HG03280 (cell line): ENCODE data around the gene HS2ST1.
A peak's percentile ranks its signal among the peaks of the same experiment; 100 is the strongest.
"Not testable (repeated sequence)": the region's sequence is repeated elsewhere in the genome, so short reads cannot be mapped to it uniquely, and the experiment has no call there.

ENCODE experiments used
- ATAC-seq: cut with Tn5 transposase; IDR thresholded peaks from one replicate; pipeline ENCODE4 v1.9.1; 2021; ENCODE audit warnings: mild to moderate bottlenecking, moderate library complexity; ENCODE audit not compliant: unreplicated experiment

HS2ST1 gene

DNA sequence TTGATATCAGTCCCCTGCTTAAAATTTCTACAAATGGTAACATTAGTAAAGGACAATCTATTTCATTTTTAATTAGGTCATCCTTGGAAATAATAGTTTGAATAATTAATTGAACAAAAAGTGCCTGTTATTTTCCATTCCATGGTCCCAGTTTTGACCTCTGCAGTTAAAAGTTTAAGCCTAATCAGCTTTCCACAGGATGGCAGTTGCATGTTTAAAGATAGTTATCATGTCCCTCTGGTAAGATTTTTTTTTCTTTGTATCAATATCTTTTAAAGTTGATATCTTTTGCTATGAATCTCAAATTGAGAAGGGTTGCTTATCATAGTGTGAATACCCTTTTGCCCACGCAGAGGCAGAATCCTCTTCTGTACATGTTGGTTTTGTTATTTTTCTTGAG lies 90.4 kb downstream of the HS2ST1 start:
- no peak for ATAC-seq

DNA sequence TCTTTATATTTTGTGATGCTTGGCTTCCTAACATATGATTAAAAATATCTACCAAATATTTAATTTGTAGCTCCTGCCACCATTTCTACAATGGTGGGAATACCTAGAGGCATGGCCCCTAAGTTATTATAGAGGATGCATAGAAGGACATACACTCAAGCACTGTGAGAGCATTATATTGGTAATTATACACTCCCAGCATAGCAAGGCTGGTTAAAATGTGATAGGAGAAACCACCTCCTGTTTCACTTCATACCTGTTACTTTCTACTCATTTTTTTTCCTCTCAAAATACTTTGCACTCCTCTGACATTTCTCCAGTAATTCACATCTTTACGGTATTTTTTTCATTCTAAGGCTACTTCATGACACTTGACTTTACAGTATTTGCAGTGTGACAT lies 92.9 kb downstream of the HS2ST1 start:
- no peak for ATAC-seq

DNA sequence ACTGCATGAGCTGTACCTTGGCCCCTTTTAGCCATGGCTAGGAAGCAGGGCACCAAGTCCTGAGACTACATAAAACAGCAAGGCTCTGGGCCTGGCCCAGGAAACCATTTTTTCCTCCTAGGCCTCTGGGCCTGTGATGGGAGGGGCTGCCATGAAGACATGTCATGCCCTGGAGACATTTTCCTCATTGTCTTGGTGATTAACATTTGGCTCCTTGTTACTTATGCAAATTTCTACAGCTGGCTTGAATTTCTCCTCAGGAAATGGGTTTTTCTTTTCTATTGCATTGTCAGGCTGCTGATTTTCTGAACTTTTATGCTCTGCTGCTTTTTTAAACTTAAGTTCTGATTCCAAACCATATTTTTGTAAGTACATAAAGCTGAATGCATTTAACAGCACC lies 99.0 kb downstream of the HS2ST1 start:
- not testable (repeated sequence) for ATAC-seq

DNA sequence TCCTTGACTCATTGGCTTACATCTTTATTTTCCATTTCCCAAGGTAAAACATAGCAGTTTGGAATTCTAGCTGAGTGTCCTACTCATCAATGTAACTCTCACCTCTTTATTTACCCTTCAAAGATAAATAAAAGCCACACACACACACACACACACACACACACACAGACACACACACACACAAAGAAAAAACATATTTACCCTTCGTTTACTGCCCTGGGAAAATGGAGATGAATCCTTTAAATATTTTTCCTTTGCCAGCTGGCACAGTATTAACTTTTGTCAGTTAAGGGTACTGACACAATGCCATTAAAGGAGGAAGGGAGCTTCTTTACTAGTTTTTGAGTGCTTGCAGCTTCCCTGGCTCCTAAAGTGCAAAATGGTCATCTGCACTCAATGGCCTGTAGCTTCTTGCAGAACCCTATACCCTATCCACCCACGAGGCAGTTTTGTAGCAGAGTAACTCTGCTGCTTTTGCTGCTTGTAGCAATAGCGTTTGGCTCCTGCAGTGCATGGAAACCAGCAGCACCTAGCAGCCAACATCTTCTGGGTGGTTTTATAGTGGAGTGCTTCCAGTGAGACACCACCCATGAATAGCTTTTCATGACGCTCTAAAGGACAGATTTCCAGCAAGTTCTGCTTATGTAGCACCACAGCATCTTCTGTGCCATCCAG lies 103.7 kb downstream of the HS2ST1 start:
- ATAC-seq: no peak

DNA sequence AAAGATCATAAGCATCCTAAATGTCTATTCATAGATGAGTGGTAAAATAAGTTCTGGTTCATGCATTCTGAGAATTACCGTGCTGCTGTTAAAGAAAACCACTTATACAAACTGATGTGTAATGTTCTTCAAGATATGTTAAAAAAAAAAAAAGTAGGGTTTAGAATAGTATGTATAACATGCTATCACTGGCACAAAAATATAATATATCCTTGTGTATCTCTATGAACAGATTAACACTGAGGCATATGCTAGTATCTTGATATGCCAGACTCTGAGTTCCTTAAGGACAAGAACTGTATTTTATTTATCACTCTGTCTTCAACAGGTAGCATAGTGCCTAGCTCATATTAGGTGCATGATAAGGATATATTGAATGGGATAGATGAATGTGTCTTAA lies 108.9 kb downstream of the HS2ST1 start:
- no peak for ATAC-seq

DNA sequence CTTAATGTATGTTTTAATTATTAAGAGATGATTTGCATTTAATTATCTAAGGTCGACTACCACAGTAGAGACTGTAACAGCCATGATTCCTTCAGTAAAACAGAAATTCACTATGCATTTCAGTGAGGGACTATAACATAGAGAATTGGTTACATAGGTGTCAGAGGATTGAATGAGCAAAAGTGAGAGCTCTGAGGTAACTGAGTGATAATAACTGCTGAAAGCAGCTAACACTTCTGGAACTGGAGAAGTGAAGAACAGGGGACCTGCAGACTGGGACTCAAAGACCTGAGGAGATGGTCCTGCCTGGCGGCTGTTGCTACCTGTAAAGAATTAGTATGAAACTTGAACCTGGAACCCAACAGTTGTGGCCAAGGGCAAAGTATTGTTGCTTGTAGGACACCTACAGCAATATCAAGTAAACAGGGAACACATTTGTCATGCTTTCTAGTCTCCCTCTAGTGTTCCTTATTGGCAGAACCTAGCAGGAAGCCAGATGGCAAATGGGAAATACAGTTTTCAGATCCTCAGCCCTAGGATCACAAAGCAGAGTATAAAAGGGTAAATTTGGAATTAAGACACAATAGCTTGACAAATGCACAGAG lies 110.6 kb downstream of the HS2ST1 start:
- ATAC-seq: peak; percentile 77

DNA sequence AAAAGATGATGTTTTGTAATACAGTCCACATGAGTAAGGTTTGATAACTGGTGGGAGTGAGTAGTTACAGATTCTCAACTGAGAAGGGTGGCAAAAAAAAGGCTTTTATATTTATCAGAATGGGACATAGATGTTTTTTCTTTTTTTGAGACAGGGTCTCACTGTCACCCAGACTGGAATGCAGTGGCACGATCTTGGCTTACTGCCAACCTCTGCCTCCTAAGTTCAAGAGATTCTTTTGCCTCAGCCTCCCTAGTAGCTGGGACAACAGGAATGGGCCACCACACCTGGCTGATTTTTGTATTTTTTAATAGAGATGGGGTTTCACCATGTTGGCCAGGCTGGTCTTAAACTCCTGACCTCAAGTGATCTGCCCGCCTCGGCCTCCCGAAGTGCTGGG lies 113.1 kb downstream of the HS2ST1 start:
- ATAC-seq: not testable (repeated sequence)

DNA sequence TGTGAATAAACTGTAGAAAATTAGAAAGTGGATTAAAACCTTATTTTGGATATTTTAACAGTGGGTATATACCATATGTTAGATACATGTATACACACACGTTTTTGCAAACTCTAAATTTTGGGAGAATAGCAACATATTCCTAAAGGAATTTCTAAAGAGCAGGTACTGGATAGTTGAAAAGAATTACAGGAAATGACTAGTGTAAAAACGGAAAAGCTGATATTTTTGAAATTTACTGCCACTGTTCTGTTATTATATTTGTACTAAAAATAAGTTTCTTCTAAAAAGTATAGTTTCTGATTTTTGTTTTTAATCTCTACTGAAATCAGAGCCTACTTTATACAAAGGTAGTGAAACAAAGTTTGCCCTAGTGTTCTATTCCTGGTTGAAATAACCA lies 114.1 kb downstream of the HS2ST1 start:
- no peak for ATAC-seq

DNA sequence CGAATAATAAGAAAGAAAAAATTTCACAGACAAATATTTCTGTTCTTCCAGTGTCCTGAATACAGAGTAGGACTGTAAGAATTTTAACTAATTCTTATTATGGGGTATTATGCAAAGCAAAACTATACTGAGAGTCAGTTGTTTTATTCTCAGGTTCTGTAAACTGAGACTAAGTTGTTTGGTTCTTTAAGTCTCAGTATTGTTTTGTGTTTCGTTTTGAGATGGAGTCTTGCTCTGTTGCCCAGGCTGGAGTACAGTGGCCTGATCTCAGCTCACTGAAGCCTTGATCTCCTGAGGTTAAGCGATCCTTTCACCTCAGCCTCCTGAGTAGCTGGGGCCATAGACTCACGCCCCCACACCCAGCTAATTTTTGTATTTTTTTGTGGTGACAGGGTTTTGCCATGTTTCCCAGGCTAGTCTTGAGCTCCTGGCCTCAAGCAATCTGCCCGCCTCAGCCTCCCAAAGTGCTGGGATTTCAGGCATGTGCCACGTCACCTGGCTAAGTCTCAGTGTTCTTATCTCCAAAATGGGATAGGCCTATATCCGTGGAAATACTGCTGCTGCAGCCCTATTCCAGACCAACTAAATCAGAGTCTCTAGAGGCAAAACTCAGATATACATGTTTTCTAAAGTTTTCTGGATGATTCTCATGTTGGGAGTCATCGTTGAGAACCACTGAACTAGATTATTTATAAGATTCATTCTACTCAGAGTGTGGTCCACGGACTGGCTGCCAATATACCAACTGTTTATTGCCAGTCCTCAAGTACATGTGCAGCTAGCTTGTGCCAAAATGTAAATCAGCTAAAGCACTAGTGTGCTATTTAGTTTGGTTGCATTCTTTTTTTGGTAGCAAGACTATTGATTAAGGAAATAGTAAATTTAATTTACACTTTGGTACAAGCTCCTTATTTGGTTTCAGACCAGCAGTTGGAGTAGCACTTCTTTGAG lies 116.6 kb downstream of the HS2ST1 start:
- peak; percentile 82 for ATAC-seq

DNA sequence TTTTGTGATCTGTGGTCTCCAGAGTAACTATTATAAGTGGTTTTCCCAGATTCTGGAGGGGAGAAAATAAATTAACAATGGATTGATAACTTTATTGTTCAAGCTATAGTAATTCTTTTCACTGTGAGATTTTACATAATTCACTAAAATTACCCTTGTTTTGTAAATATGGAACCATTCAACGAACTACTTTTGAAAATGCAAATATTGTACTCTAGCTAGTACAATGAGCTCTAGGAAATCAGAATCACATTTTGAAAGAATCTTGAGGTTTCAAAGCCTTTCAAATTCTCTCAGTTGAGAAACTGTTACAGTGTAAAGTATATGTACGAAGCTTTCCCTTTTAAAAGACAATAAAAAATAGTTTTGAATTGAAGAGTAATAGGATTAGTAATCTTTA lies 119.9 kb downstream of the HS2ST1 start:
- ATAC-seq: no peak

DNA sequence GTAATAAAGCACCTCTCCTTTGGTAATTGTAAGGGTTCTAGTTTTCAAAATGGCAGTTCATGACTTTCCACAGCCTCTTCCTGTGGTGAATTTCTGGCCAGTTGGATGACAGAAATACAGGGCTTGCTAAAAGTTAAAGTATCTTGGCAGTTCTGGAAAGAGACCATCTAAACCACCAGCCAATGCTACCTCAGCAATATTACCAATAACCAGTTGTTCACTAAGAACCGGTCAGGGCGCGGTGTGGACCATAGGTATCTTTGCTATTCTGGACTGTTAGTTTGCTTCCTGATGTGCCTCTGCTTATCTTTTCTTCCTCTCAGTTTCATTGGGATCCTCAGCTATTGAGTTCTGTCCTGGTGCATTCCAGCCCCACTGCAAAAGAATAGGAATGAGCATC lies 124.7 kb downstream of the HS2ST1 start:
- no peak for ATAC-seq

DNA sequence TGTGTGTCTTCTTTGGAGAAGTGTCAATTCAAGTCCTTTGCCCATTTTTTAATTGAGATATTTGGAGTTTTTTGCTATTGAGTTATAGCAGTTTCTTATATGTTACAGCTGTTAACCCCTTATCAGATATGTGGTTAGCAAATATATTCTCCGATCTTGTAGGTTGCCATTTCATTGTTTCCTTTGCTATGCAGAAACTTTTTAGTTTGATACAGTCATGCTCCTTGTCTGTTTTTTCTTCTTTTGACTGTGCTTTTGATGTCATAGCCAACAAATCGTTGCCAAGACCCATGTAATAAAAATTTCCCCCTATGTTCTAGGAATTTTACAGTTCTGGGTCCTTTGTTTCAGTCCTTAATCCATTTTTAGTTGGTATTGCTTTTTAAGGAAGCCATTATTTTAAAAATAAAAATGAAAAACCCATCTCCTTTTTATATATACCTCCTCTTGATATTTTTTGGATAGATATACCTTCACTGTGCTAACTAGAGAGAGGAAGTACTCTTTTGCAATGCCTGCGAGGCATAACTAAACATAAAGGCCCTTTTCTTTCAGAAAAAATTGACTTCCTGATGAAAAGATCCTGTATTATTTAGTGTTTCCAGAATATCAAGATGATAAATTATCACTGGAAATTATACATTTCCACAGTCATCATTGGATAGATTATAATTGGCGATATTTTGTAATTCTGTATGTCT lies 127.8 kb downstream of the HS2ST1 start:
- ATAC-seq: no peak

DNA sequence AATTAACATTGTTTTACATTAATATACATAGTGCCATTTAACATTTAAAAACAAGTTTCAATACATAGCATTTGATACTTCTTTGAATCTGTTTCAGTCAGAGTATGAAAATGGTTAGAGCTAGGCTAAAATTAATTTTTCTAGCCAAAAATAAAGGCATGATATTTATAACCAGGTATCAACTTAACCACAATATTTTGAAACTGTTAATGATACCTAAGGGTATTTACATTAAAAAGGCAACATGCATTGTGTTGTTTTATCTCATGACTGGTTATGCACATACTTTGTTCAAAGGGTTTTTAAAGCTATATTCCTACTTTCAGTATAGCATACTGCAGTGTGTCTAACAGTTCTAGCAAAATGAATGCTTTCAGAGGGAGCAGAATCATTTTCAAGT lies 130.0 kb downstream of the HS2ST1 start:
- ATAC-seq: peak; percentile 38

DNA sequence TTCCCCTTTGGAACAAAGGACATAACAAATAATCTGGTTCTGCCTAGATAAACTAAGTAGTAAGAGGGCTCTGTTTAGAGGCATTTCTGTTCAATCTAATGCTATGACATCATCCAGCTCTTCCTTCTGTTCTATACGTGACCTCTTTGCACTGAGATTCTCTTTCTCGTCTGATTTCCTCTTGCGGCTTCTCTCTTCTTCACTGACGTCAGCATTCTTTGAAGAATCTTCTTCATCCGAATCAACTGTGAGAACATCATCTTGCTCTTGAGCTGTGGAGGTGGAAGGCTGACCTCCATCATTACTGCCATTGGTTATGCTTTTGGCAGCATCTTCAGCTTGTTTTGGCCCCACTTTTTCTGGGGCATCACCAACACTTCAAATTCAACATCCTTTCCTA lies 130.4 kb downstream of the HS2ST1 start:
- ATAC-seq: peak; percentile 67

DNA sequence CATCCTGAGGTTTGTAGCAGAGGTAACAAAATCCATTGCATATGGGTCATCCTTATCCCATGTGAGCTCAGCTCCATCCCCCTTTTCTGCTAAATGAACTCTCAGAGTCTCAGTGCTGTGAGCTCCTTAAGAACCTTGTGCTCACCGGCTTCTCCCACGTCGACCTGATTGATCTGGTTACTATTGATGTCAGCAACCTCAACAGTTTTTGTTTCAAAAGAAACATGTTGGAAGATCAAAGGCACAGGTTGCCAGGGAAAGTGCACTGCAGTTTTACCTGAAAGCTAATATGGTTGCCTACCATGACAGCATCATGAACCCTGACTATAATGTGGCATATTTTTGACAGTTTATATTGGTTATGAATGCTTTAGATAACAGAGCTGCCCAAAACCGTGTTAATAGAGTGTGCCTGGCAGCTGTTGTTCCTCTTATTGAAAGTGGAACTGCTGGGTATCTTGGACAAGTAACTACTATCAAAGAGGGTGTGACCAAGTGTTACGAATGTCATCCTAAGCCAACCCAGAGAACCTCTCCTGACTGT lies 131.4 kb downstream of the HS2ST1 start:
- ATAC-seq: peak; percentile 51

DNA sequence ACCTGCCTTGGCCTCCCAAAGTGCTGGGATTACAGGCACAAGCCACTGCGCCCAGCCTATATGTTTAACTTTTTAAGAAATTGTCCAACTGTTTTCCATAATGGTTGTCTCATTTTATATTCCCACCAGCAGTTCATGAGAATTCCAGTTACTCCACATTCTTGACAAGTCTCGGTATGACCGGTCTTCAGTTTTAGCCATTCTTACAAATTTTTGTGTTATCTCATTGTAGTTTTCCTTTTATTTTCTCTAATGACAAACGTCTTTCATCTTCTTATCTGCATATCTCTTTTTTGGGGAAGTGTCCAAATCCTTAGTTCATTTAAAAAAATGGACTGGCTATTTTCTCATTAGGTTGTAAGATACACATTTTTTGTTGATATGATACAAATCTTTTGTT lies 132.5 kb downstream of the HS2ST1 start:
- ATAC-seq: no peak

DNA sequence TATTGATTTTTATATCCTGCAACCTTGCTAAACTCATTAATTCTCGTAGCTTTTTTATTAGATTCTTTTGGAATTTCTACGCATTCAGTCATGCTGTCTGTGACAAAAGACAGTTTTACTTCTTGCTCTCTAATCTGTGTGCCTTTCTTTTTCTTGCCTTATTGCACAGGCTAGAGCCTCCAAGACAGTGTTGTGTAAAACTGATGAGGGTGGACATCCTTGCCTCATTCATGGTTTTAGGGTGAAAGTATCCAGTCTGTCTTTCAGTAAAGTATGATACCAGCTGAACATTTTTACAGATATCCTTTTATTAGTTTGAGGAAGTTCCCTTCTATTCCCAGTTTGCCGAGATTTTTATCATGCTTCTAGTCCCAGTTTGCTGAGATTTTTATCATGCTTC lies 133.8 kb downstream of the HS2ST1 start:
- no peak for ATAC-seq

DNA sequence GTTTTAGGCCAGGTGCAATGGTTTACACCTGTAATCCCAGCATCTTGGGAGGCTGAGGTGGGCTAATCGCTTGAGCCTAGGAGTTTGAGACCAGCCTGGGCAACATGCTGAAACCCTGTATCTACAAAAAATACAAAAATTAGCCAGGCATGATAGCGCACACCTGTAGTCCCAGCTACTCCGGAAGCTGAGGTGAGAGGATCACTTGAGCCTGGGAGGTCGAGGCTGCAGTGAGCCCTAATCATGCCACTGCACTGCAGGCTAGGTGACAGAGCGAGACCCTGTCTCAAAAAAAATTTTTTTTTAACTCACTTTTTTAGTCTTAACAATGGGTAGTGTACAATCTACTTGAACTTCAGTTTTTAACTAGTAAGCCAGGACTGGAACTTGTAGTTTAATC lies 137.5 kb downstream of the HS2ST1 start:
- no peak for ATAC-seq

DNA sequence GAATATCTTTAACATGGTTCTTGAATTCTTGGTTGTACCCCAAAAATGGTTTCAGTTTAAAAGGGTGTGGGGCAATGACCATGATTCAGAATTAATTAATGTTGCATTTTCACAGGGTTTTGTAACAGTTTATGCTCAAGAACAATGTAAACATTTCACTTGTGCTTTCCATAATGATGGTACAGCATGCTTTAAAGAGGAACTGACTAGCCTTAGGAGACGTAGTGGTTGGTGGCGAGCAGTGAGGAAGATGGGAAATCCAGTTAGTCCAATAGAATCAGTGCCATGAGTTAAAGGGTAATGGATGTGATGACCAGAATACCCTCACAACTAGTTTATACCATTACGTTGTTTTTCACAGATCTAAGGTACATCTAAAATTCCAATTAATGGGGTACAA lies 138.0 kb downstream of the HS2ST1 start:
- ATAC-seq: no peak

DNA sequence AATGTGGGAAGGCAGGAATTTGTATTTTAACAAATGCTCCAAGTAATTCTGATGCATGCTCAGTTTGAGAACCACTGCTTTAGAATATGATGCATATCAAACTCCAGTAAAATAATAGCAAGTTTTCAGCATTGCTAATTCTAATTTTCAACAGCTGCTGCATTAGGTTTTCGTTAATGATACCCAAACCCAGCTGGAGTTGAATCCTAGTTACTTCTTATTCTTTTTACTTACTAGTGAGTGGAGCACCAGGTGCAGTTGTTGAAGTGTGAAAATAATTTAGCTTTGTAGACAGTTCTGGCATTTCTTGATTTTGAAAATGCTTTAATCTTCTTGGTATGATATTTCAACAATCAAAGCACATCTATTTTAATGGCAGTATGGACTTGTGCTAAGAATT lies 138.5 kb downstream of the HS2ST1 start:
- ATAC-seq: no peak

DNA sequence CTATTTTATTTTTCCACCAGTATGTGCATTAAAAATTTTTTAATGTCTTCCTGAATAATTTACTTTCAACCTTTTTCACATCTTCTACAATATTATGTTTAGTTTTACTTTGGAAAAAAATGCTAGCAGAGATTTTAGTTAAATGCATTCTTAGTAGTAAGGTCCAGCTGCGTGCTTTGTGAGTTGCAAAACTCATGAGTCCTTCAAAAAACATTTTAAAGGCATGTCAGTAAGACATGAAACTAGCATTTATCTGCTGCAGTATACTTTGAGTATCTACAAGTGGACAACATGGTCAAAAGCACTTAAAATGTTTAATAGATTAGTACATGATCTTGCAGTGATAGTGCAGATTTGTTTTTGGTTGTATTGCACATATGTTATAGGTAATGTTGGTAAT lies 139.0 kb downstream of the HS2ST1 start:
- ATAC-seq: no peak
